ENCODE measurements around the gene LBHD2. TPM values are rescaled to one million over a fixed set of nuclear protein-coding genes. Genes with fewer than 3 reads are reported as not detected.

Gene LBHD2
- total RNA-seq, 1 donor from 2014 or later = not detected

GRCh38 chr14:103132381-103133209 is 48.6 kb downstream of the LBHD2 start:
- no peak for DNase-seq

GRCh38 chr14:103133210-103134140 is 49.5 kb downstream of the LBHD2 start:
- DNase-seq = no peak

GRCh38 chr14:103134405-103134804 is 50.4 kb downstream of the LBHD2 start:
- no peak for DNase-seq

GRCh38 chr14:103134919-103135318 is 50.9 kb downstream of the LBHD2 start:
- DNase-seq = no peak

GRCh38 chr14:103135333-103136260 is 51.6 kb downstream of the LBHD2 start:
- DNase-seq = no peak

GRCh38 chr14:103136388-103137271 is 52.6 kb downstream of the LBHD2 start:
- no peak for DNase-seq

GRCh38 chr14:103137689-103138300 is 53.8 kb downstream of the LBHD2 start:
- no peak for DNase-seq

- no peak for DNase-seq
Observed at GRCh38 chr14:103138301-103139131, 54.5 kb downstream of the LBHD2 start.

- DNase-seq = no peak
Observed at GRCh38 chr14:103139132-103140025, 55.4 kb downstream of the LBHD2 start.

Other genes starting within 250 kb of the LBHD2 start
- gene AMN, start 161.5 kb upstream of the LBHD2 start, total RNA-seq = not detected
- gene CDC42BPB, start 26.7 kb upstream of the LBHD2 start, total RNA-seq = 76.4 TPM
- gene EXOC3L4, start 10.5 kb downstream of the LBHD2 start, total RNA-seq = 1.1 TPM
- 18.2 TPM for gene TNFAIP2, start 39.3 kb downstream of the LBHD2 start, total RNA-seq

Measured in occipital lobe (tissue), 2 donors.